Chondrocyte (in vitro differentiated cells): ENCODE data around the gene CCDC12. TPM values are rescaled to one million over a fixed set of nuclear protein-coding genes. Genes with fewer than 3 reads are reported as not detected.

Source experiments
- DNase-seq: peaks from one replicate; pipeline ENCODE4 v3.0.0; 2021; ENCODE audit warnings: mixed read lengths, low spot score
- H3K27ac Mint-ChIP-seq: one replicate; pipeline ENCODE4 v1.8.0; 2021; ENCODE audit warnings: mild to moderate bottlenecking, moderate library complexity, mixed read lengths; ENCODE audit not compliant: unreplicated experiment
- H3K27me3 Mint-ChIP-seq: 2 replicates; pipeline ENCODE4 v1.8.0; 2021; ENCODE audit warnings: low read depth, mixed read lengths
- H3K36me3 Mint-ChIP-seq: 2 replicates; pipeline ENCODE4 v1.8.0; 2021; ENCODE audit warnings: low read depth, mixed read lengths
- H3K4me1 Mint-ChIP-seq: 2 replicates; pipeline ENCODE4 v1.8.0; 2021; ENCODE audit warnings: low read depth, mild to moderate bottlenecking, mixed read lengths
- H3K4me3 Mint-ChIP-seq: one replicate; pipeline ENCODE4 v1.8.0; 2021; ENCODE audit warnings: mild to moderate bottlenecking, moderate library complexity, mixed read lengths; ENCODE audit not compliant: unreplicated experiment
- H3K9me3 Mint-ChIP-seq: 2 replicates; pipeline ENCODE4 v1.8.0; 2021; ENCODE audit warnings: low read depth, mixed read lengths
- total RNA-seq: library from RNA; stranded (reverse); gene quantifications from 3 replicates; pipeline ENCODE4 v1.2.1, GENCODE V29; 2021
- TF ChIP-seq, protein P1 (sequence below): fragments of 200-600 bp; sonication (generic); IDR thresholded peaks from 2 replicates; pipeline ENCODE4 v1.5.0; 2021; ENCODE audit warnings: antibody characterized with exemption, mild to moderate bottlenecking, moderate library complexity

CCDC12 gene
- total RNA-seq, 1 donor from 2014 or later, result 21.8 TPM

DNA sequence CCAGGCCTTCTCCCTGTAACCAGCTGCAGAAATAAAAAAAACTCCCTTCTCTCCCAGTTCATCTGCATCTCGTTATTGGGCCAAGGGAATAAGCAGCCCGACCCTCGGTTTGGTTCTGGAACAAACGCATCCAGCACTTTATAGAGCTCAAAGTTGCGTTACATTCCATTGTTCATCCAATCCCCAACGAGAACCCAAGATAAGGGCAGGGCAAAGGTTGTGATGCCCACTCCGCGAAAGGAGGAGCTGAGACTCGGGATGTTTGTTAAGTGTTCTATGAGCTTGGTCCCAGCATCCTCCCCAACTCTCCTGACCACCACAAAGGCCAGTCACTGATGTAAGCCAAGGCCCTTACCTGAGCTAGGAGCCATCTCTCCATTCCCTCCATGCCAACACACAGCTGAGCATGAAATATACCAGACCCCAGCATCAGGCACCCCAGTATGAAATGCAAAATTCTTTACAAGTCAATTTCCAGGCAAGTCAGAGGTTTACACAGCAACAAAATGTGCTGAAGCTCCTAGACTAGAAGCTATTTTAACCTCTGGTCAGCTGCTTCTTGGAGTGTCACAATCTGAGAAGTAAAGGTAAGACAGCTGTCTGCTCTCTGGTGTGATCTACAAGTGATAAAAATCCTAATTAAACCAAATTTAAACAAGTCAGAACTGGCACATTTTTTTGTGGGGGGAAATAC lies 17.9 kb downstream of the CCDC12 start:
- Mint-ChIP-seq H3K4me3 (no peak overlapping the region), H3K27ac (no peak overlapping the region), H3K36me3 (no peaks in the 10 kb centered on the region), H3K9me3 (no peaks in the 10 kb centered on the region), H3K27me3 (no peaks in the 10 kb centered on the region), H3K4me1 (peaks cover 49% of the 10 kb centered on the region)
- no peak for DNase-seq
- TF ChIP-seq, protein P1, sequence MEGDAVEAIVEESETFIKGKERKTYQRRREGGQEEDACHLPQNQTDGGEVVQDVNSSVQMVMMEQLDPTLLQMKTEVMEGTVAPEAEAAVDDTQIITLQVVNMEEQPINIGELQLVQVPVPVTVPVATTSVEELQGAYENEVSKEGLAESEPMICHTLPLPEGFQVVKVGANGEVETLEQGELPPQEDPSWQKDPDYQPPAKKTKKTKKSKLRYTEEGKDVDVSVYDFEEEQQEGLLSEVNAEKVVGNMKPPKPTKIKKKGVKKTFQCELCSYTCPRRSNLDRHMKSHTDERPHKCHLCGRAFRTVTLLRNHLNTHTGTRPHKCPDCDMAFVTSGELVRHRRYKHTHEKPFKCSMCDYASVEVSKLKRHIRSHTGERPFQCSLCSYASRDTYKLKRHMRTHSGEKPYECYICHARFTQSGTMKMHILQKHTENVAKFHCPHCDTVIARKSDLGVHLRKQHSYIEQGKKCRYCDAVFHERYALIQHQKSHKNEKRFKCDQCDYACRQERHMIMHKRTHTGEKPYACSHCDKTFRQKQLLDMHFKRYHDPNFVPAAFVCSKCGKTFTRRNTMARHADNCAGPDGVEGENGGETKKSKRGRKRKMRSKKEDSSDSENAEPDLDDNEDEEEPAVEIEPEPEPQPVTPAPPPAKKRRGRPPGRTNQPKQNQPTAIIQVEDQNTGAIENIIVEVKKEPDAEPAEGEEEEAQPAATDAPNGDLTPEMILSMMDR, result no peak

GRCh38 chr3:46957092-46957820 lies 19.3 kb downstream of the CCDC12 start:
- no peaks in the 10 kb centered on the region for H3K9me3 Mint-ChIP-seq
- no peak overlapping the region for H3K27ac Mint-ChIP-seq
- peaks cover 49% of the 10 kb centered on the region for H3K4me1 Mint-ChIP-seq
- no peak for DNase-seq
- TF ChIP-seq, protein P1, result no peak
- H3K36me3 Mint-ChIP-seq, result no peaks in the 10 kb centered on the region
- H3K4me3 Mint-ChIP-seq, result no peak overlapping the region
- H3K27me3 Mint-ChIP-seq, result no peaks in the 10 kb centered on the region

GRCh38 chr3:46955801-46956259 lies 20.7 kb downstream of the CCDC12 start:
- H3K4me3 Mint-ChIP-seq, result no peak overlapping the region
- H3K4me1 Mint-ChIP-seq, result peaks cover 41% of the 10 kb centered on the region
- H3K27me3 Mint-ChIP-seq, result no peaks in the 10 kb centered on the region
- DNase-seq, result no peak
- no peaks in the 10 kb centered on the region for H3K36me3 Mint-ChIP-seq
- TF ChIP-seq, protein P1, result no peak
- no peaks in the 10 kb centered on the region for H3K9me3 Mint-ChIP-seq
- H3K27ac Mint-ChIP-seq, result peak overlapping the region; percentile 36

DNA sequence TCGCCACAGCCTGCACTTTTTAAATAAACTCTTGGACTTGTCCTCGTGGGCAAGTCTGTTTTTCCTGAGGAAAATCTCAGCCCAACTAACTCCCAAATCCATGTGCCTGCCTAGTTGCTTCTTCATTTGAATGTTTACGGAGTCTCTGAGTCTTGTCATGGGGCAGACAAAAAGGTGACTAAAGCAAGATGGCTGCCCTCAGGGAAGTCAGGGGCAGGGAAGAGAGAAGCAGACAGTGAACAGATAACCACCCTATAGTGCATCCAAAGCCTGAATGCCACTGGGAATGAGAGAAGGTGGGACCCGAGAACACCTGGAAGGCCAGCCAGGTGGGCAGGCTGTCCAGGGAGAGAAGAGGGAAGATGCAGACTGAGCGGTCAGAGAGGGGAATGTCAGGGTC lies 21.4 kb downstream of the CCDC12 start:
- H3K27ac Mint-ChIP-seq, result no peak overlapping the region
- TF ChIP-seq, protein P1, result no peak
- no peak overlapping the region for H3K4me3 Mint-ChIP-seq
- no peaks in the 10 kb centered on the region for H3K27me3 Mint-ChIP-seq
- no peak for DNase-seq
- peaks cover 36% of the 10 kb centered on the region for H3K4me1 Mint-ChIP-seq
- H3K9me3 Mint-ChIP-seq, result no peaks in the 10 kb centered on the region
- no peaks in the 10 kb centered on the region for H3K36me3 Mint-ChIP-seq

- H3K4me1 Mint-ChIP-seq, result peaks cover 31% of the 10 kb centered on the region
- H3K9me3 Mint-ChIP-seq, result no peaks in the 10 kb centered on the region
These were observed 22.4 kb downstream of the CCDC12 start for GRCh38 chr3:46954178-46954577.

More at GRCh38 chr3:46954178-46954577, 22.4 kb downstream of the CCDC12 start:
- DNase-seq, result no peak
- no peaks in the 10 kb centered on the region for H3K27me3 Mint-ChIP-seq
- TF ChIP-seq, protein P1, result no peak
- no peak overlapping the region for H3K4me3 Mint-ChIP-seq
- H3K27ac Mint-ChIP-seq, result no peak overlapping the region
- no peaks in the 10 kb centered on the region for H3K36me3 Mint-ChIP-seq
